OCI-LY1 (cell line): ENCODE data around the gene TRAPPC4.

Source experiments
- CTCF ChIP-seq: fragments of 200-600 bp; sonication (generic), shearing (Covaris generic); IDR thresholded peaks from 2 replicates; pipeline ENCODE4 v1.5.1; 2017; ENCODE audit warnings: mild to moderate bottlenecking, antibody characterized with exemption, low read length, moderate library complexity, mixed read lengths
- EZH2 ChIP-seq: fragments of 200-600 bp; sonication (generic), shearing (Covaris generic); IDR thresholded peaks from 2 replicates; pipeline ENCODE4 v1.8.0; 2017; ENCODE audit warnings: borderline replicate concordance, mixed run types, mild to moderate bottlenecking, antibody characterized with exemption, low read length, moderate library complexity, mixed read lengths

- no peak for TF ChIP-seq CTCF
- no peak for TF ChIP-seq EZH2
These were observed 44.6 kb upstream of the TRAPPC4 start for GRCh38 chr11:118973985-118974384.
